H1 (cell line): ENCODE results near the gene KBTBD12. TPM values are rescaled to one million over a fixed set of nuclear protein-coding genes. Genes with fewer than 3 reads are reported as not detected.

ENCODE experiments used
- EP300 ChIP-seq, 2 experiments: IDR thresholded peaks; 1 replicate in 1 of 2; 2 replicates in 1 of 2; pipeline ENCODE4 v1.6.1; 2011 to 2012; ENCODE audit warnings: low read depth in 2 of 2, low read length in 2 of 2, mild to moderate bottlenecking in 2 of 2, borderline replicate concordance in 1 of 2, inconsistent platforms in 1 of 2, moderate library complexity in 1 of 2
- EZH2 ChIP-seq: fragments of 200-600 bp; sonication (generic); IDR thresholded peaks from 2 replicates; pipeline ENCODE4 v1.7.1; 2012; ENCODE audit warnings: low read depth, mild to moderate bottlenecking, moderate library complexity, low read length, inconsistent platforms; ENCODE audit not compliant: severe bottlenecking
- KDM4A ChIP-seq: IDR thresholded peaks from one replicate; pipeline ENCODE4 v1.7.1; 2012; ENCODE audit warnings: low read depth, mild to moderate bottlenecking, moderate library complexity, low read length, inconsistent platforms; ENCODE audit not compliant: severe bottlenecking
- RNF2 ChIP-seq: fragments of 200-900, 300-1000 bp; sonication (generic); IDR thresholded peaks from 2 replicates; pipeline ENCODE4 v1.7.1; 2016; ENCODE audit warnings: borderline replicate concordance, low read depth, mild to moderate bottlenecking, antibody characterized with exemption, low read length; ENCODE audit not compliant: poor library complexity, severe bottlenecking; ENCODE audit errors: missing control alignments
- SUZ12 ChIP-seq: fragments of 200-600 bp; sonication (generic); IDR thresholded peaks from 2 replicates; pipeline ENCODE4 v1.6.1; 2012; ENCODE audit warnings: mild to moderate bottlenecking, inconsistent platforms, low read length, moderate library complexity, mixed read lengths
- YY1 ChIP-seq: IDR thresholded peaks from 2 replicates; pipeline ENCODE4 v1.6.1; 2011; ENCODE audit warnings: low read depth, mild to moderate bottlenecking, low read length
- polyA plus RNA-seq, 7 experiments: library from polyadenylated mRNA; depleted of rRNA in 3 of 7; stranded (reverse) in 5 of 7; unstranded in 2 of 7; fragments of >200 nt in 5 of 7; fragments of 200-250 nt in 2 of 7; gene quantifications; 1 replicate in 5 of 7; 2 replicates in 1 of 7; 4 replicates in 1 of 7; pipeline versions ENCODE4 v1.2.1 to v1.2.3, GENCODE V29; 2011 to 2013; ENCODE audit warnings: missing spikeins in 2 of 7, mixed read lengths in 2 of 7
- total RNA-seq: library from RNA; stranded (reverse); fragmentation: NEBNext Ultra II Directional; extraction: Animal tissue kit (Norgen Biotek cat#: 25700); gene quantifications from 2 replicates; pipeline ENCODE4 v1.2.1, GENCODE V29; 2021
- TF ChIP-seq, protein P1 (sequence below): IDR thresholded peaks from 2 replicates; pipeline ENCODE4 v1.6.1; 2012; ENCODE audit warnings: inconsistent platforms
- TF ChIP-seq, protein P2 (sequence below): IDR thresholded peaks from 2 replicates; pipeline ENCODE4 v1.6.1; 2012; ENCODE audit warnings: inconsistent platforms

The KBTBD12 gene
- total and polyA plus RNA-seq, 2 of the 8 experiments (the other 6 are each of a cell fraction or from before 2014, with no cell fraction given) = 0.33 to 0.63 TPM

DNA sequence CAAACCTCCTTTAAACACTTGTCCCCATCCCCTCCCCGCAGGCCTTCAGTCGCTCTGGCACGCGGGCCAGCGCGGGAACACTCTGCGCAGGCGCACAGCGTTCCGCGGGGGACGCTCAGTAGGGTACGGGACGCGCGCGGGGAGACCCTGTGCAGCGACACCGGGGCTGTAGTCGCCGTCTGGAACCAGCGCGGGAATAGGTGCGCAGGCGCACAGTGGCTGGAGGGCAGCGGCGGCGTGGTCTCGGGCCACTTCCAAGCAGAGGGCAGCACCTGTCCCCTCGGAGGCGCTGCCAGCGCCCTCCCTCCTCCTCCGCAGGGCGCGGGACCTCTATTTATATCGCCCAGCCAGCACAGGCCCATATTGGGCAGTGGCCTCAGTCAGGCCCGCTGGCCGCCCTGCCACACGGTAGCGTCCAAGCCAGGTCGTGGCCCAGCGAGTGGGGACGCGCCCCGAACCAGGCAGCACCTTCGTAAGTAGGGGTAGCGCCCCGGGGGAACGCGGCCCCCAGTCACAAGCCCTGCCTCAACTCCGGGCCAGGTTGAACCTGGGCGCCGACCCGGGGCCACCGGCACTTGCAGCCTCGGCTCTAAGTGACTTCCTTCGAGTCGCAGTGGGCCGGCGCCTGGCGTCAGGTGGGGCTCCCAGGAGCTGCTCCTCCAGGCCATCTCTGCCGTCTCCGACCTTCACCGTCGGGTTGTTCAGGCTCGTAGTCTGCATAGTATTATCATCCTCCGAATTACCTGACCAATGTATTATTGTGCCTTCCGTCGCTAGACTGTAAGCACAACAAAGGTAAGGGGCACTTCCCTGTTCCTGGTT lies at the start of gene KBTBD12 (continued):
- TF ChIP-seq, protein P1, sequence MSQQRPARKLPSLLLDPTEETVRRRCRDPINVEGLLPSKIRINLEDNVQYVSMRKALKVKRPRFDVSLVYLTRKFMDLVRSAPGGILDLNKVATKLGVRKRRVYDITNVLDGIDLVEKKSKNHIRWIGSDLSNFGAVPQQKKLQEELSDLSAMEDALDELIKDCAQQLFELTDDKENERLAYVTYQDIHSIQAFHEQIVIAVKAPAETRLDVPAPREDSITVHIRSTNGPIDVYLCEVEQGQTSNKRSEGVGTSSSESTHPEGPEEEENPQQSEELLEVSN = peak; percentile 100
- TF ChIP-seq SUZ12 (peak; percentile 66), EZH2 (peak; percentile 49), KDM4A (peak; percentile 97), RNF2 (peak; percentile 62), YY1 (no peak), EP300 (IDR thresholded peaks at IDR 0.05; ENCODE audit: borderline replicate concordance in 1 of 2, low read depth in 2 of 2, low read length in 2 of 2) (no peak)
- TF ChIP-seq, protein P2, sequence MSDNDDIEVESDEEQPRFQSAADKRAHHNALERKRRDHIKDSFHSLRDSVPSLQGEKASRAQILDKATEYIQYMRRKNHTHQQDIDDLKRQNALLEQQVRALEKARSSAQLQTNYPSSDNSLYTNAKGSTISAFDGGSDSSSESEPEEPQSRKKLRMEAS = peak; percentile 99
- TF ChIP-seq, all 59 proteins: peak for 9
